GM12892 (cell line): ENCODE results near the gene LRRC25.

Experiments
- DNase-seq: peaks from one replicate; pipeline ENCODE4 v3.0.0; 2011; ENCODE audit not compliant: insufficient read length
- FAIRE-seq: peaks from 2 replicates; lab custom pipeline; 2011; peaks lifted over from hg19 to GRCh38; lab: Jason Lieb, UNC
- POLR2A ChIP-seq: IDR thresholded peaks from 2 replicates; pipeline ENCODE4 v1.6.1; 2011; ENCODE audit warnings: low read depth, low read length, control low read depth
- POLR2AphosphoS5 ChIP-seq: IDR thresholded peaks from 2 replicates; pipeline ENCODE4 v1.6.1; 2011; ENCODE audit warnings: low read depth, low read length, control low read depth
- TAF1 ChIP-seq: IDR thresholded peaks from 2 replicates; pipeline ENCODE4 v1.6.1; 2011; ENCODE audit warnings: low read depth, mild to moderate bottlenecking, control low read depth, low read length, borderline replicate concordance

LRRC25 gene

DNA sequence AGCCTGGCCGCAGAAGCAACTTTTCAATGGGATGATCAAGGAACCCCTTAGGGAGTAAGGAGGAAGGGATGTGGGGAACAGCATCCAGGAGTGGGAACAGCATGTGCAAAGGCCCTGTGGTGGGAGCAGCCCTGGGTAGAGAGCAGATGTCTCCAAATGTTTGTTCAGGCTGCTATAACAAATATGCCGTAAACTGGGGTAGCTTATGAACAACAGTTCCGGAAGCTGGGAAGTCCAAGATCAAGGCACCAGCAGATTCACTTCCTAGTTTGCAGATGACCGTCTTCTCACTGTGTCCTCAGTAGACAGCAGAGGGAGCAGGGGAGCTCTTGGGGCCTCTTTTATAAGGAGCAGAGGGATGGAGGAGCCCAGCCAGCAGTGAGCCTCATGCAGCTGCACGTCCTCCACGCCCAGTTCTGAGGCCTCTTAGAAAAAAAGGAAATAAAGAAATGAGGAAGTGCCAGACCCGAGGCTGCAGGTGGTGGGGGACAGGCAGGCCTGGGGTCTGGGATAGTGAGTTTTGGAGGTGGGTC is 4.2 kb upstream of the LRRC25 start:
- 0 out of 2 replicates have a peak, but pooled peaks have one; percentile 42 for TF ChIP-seq TAF1
- TF ChIP-seq POLR2AphosphoS5: no peak
- TF ChIP-seq POLR2A: 0 out of 2 replicates have a peak, but pooled peaks have one; percentile 18
- no peak for DNase-seq
- FAIRE-seq: peak; percentile 96

- FAIRE-seq (no peak), DNase-seq (no peak)
- TF ChIP-seq POLR2A: no peak
Observed at GRCh38 chr19:18399008-18399407, 1.6 kb upstream of the LRRC25 start.

DNA sequence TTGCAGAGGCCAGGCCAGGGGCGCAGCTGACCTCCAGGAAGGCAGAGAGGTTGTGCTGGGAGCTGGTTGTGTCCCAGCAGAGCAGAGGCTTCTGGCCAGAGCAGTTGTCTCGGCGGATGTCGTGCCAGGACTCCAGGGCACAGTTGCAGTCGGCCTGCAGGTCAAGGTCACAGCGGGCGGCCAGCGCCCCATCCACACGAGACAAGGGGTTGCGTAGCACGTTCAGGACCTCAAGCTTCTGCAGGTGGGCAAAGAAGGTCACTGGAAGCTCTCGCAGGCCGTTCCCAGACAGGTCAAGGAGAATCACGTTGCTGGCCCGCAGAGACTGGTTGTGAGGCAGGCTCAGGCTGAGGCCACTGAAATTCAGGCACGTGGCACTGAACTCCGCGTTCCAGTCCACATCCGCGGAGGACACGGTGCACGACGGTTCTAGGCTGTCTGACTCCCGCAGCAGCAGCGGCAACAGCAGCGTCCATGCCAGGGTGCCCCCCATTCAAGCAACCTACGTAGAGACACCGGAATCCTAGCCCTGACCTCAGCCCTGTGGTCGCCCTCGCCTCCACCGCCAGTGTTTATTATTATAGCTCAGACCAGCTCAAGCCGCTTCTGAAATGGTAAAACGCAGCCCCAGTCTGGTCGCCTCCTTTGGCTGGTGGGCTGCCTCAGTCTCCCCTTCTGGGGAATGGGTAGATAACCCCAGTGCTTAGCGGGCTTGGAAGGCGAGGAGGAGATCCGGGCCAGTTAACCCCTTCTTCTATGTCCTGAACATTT is 766 bp downstream of the LRRC25 start:
- DNase-seq (no peak), FAIRE-seq (no peak)
- TF ChIP-seq POLR2A (no peak), POLR2AphosphoS5 (no peak), TAF1 (no peak)

DNA sequence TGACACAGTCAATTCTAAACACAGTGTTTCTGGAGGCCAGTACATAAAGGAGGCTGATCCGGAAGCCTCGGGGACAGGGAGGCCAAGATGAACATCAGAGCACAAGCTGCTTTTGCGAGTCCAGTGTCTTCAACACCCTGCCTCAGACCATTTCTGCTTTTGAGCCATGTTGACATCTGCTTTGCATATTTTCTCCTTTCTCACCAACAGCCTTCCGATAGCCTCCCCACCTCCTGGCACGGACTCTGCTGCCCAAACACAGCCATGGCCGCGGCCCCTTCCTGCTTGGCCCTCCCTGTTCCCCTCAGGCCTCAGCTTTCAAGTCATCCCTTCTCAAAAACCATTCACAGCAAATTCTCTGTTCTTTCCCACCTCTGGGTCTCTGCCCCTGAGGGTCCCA is 3.6 kb downstream of the LRRC25 start:
- TF ChIP-seq POLR2A (no peak), TAF1 (no peak), POLR2AphosphoS5 (no peak)
- FAIRE-seq (peak; percentile 80), DNase-seq (no peak)

DNA sequence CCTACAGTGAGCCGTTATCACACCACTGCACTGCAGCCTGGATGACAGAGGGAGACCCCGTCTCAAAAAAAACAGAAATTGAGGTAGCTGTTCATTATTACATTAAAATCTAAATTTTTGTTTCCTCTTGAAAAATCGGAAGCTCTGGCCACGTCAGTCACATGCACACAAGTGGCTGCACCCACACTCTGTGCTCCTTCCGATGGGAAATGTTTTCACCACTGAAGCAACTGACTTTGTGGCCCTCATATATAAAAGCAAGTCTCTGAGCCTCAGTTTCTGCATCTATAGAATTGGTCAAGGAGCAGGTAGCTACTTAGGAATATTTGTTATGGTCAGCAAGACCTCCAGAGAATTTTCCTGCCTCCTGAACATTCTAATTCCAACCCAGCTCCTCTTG is 4.5 kb downstream of the LRRC25 start:
- TF ChIP-seq TAF1 (no peak), POLR2A (no peak), POLR2AphosphoS5 (no peak)
- no peak for FAIRE-seq
- no peak for DNase-seq

GRCh38 chr19:18392417-18392816 is 5.0 kb downstream of the LRRC25 start:
- TF ChIP-seq POLR2A: no peak
- TF ChIP-seq POLR2AphosphoS5: no peak
- TF ChIP-seq TAF1: no peak
- FAIRE-seq: no peak
- no peak for DNase-seq

DNA sequence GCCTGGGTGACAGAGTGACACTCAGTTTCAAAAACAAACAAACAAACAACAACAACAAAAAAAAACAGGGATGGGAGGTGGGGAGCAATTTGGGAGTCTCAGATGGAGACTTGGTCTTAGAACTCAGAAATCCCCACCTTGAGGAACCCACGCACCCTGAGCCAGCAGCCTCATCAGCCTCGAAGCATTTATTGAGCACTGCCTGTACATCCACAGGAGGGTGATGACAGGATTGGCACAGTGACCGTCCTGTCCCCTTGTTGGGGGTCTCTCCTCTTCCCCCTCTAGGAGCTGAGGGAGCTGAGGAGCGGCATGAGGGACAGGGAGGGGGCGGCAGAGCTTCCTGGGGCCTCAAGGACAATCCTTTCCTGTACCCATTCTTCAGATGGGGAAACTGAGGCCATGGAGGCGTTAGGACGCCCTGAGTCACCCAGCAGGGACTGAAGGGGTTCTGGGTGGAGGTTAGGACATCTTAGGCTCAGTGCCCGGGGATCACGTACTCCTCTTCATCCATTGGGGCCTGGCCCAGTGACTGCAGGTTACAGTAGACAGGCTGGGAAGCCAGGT is 5.8 kb downstream of the LRRC25 start:
- no peak for FAIRE-seq

GRCh38 chr19:18390065-18390907 is 7.1 kb downstream of the LRRC25 start:
- DNase-seq: no peak
- TF ChIP-seq TAF1 (no peak), POLR2A (no peak), POLR2AphosphoS5 (no peak)
- FAIRE-seq: no peak

More for the DNA sequence above, 5.8 kb downstream of the LRRC25 start:
- no peak for DNase-seq
- TF ChIP-seq POLR2AphosphoS5: no peak
- TF ChIP-seq POLR2A: no peak
- no peak for TF ChIP-seq TAF1

DNA sequence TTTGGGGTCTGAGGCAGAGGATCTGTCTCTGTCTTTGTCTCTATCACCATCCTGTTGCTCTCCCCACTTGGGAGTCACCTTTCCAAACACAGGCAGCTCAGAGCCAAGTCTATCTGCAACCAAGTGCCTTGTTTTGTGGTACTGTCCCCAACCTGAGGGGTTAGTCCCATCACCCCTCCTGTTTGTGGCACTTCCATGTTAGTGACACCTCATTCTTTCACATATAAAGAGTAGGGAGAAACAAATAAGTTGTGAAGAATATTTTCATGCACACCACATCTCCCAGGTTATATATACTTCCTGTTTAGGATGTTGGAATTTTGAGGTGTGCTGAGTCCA is 7.7 kb downstream of the LRRC25 start:
- DNase-seq (no peak), FAIRE-seq (no peak)
- no peak for TF ChIP-seq POLR2AphosphoS5
- no peak for TF ChIP-seq TAF1
- TF ChIP-seq POLR2A: no peak

GRCh38 chr19:18388960-18389725 is 8.3 kb downstream of the LRRC25 start:
- TF ChIP-seq POLR2A (no peak), POLR2AphosphoS5 (no peak), TAF1 (no peak)
- no peak for DNase-seq
- no peak for FAIRE-seq
